Neutrophil (primary cell): ENCODE data around the gene DMD.

ENCODE experiments used
- H3K27ac ChIP-seq: fragments of 200-600 bp; sonication (generic); 2 replicates; pipeline ENCODE4 v1.5.1; 2016; ENCODE audit warnings: mild to moderate bottlenecking, moderate library complexity
- H3K27me3 ChIP-seq: fragments of 200-600 bp; sonication (generic); 2 replicates; pipeline ENCODE4 v1.6.0; 2016; ENCODE audit warnings: mild to moderate bottlenecking
- H3K36me3 ChIP-seq: fragments of 200-600 bp; sonication (generic); 2 replicates; pipeline ENCODE4 v1.5.1; 2017
- H3K4me1 ChIP-seq, 2 experiments: fragments of 200-600 bp in 1 of 2; sonication (generic) in 1 of 2; 1 replicate in 1 of 2; 2 replicates in 1 of 2; pipeline versions ENCODE4 v1.5.1 to v1.6.1; 2013 to 2016; ENCODE audit warnings: low read depth in 1 of 2, low read length in 1 of 2, mild to moderate bottlenecking in 1 of 2, moderate library complexity in 1 of 2; ENCODE audit not compliant: control insufficient read depth in 1 of 2, insufficient read depth in 1 of 2
- H3K4me3 ChIP-seq, 2 experiments: fragments of 200-600 bp in 1 of 2; sonication (generic) in 1 of 2; 1 replicate in 1 of 2; 2 replicates in 1 of 2; pipeline ENCODE4 v1.5.1; 2013 to 2016; ENCODE audit warnings: low read depth in 1 of 2, low read length in 1 of 2, mild to moderate bottlenecking in 1 of 2, moderate library complexity in 1 of 2
- H3K9me3 ChIP-seq: fragments of 200-600 bp; sonication (generic); 2 replicates; pipeline ENCODE4 v1.5.1; 2016
- TF ChIP-seq, protein P1 (sequence below): fragments of 200-600 bp; sonication (generic); IDR thresholded peaks from 2 replicates; pipeline ENCODE4 v1.5.1; 2016; ENCODE audit warnings: antibody characterized with exemption

The DMD gene

GRCh38 chrX:31228909-31229308, 1982.4 kb downstream of the DMD start:
- TF ChIP-seq, protein P1, sequence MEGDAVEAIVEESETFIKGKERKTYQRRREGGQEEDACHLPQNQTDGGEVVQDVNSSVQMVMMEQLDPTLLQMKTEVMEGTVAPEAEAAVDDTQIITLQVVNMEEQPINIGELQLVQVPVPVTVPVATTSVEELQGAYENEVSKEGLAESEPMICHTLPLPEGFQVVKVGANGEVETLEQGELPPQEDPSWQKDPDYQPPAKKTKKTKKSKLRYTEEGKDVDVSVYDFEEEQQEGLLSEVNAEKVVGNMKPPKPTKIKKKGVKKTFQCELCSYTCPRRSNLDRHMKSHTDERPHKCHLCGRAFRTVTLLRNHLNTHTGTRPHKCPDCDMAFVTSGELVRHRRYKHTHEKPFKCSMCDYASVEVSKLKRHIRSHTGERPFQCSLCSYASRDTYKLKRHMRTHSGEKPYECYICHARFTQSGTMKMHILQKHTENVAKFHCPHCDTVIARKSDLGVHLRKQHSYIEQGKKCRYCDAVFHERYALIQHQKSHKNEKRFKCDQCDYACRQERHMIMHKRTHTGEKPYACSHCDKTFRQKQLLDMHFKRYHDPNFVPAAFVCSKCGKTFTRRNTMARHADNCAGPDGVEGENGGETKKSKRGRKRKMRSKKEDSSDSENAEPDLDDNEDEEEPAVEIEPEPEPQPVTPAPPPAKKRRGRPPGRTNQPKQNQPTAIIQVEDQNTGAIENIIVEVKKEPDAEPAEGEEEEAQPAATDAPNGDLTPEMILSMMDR = no peak
- H3K36me3 ChIP-seq = no peaks in the 10 kb centered on the region
- H3K4me1 ChIP-seq = no peaks in the 10 kb centered on the region
- H3K4me3 ChIP-seq = no peak overlapping the region
- no peaks in the 10 kb centered on the region for H3K9me3 ChIP-seq
- H3K27me3 ChIP-seq = no peaks in the 10 kb centered on the region
- H3K27ac ChIP-seq = peak overlapping the region; percentile 48

- TF ChIP-seq, protein P1 = no peak
- Histone ChIP-seq H3K9me3 (no peaks in the 10 kb centered on the region), H3K4me1 (no peaks in the 10 kb centered on the region), H3K36me3 (no peaks in the 10 kb centered on the region), H3K4me3 (no peak overlapping the region), H3K27ac (peak overlapping the region; percentile 48), H3K27me3 (no peaks in the 10 kb centered on the region)
Measured at GRCh38 chrX:31228415-31228832, 1982.9 kb downstream of the DMD start.

DNA sequence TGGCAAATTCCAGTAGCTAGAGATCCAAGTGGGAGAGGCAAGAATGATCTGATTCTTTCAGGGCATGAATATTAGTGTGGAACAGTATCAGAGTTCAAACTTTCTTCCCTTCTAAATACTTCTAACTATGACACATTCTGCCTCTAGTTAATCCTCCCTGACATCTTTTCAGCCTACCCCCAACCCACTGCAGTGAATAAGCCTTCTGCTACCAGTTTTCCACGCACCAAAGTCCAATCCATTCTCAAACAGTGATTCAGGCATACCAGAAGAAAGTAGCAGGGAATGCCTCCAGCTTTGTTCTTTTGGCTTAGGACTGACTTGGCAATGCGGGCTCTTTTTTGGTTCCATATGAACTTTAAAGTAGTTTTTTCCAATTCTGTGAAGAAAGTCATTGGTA, 1984.1 kb downstream of the DMD start:
- TF ChIP-seq, protein P1 = no peak
- no peaks in the 10 kb centered on the region for H3K27me3 ChIP-seq
- H3K27ac ChIP-seq = no peak overlapping the region
- H3K9me3 ChIP-seq = no peaks in the 10 kb centered on the region
- H3K4me3 ChIP-seq = no peak overlapping the region
- no peaks in the 10 kb centered on the region for H3K4me1 ChIP-seq
- H3K36me3 ChIP-seq = no peaks in the 10 kb centered on the region

DNA sequence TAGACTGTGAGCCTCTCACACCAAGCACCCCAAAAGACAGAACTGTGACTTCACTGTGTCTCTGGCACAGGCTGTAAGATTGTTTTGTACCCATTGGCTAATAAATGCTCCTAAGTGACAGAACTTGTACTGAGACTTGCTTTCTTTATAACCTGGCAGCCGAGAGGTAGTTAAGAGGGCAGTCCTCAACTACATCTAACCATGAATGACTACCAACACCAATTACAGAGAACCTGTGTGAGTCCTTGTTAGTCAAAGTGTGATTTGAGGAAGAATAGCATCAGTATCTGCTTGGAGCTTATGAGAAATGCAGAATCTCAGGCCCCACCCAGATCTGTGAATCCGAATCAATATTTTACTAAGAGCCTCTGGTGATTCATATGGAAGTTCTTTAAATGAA, 1985.5 kb downstream of the DMD start:
- no peaks in the 10 kb centered on the region for H3K4me1 ChIP-seq
- TF ChIP-seq, protein P1 = no peak
- H3K4me3 ChIP-seq = no peak overlapping the region
- H3K27ac ChIP-seq = no peak overlapping the region
- H3K9me3 ChIP-seq = no peaks in the 10 kb centered on the region
- H3K36me3 ChIP-seq = no peaks in the 10 kb centered on the region
- no peaks in the 10 kb centered on the region for H3K27me3 ChIP-seq

DNA sequence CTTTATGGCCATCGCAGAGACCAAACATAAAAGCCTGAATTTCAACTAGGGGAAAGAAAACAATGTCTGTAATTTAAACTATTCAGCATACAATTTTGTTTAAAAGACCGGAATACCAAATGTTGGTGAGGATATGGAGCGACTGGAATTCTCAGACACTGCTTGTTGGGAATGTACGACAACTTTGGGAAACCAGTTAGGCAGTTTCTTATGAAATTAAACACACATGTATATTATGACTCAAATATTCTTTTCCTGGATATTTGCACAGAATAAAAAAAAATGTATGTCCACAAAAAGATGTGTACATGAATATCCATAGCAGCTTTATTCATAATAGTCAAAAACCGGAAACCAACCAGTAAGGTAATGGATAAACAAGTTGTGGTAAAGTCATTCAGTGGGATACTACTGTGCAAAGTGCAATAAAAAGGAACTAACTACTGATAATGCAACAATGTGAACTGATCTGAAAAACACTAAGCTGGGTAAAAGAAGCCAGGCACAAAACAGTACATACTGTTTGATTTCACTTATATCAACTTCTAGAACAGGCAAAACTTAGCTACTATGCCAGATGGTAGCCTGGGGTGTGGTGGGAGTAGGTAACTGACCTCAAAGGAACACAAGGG, 1986.9 kb downstream of the DMD start:
- H3K4me3 ChIP-seq = no peak overlapping the region
- H3K27ac ChIP-seq = no peak overlapping the region

More for the DNA sequence above, 1986.9 kb downstream of the DMD start:
- TF ChIP-seq, protein P1 = no peak
- no peaks in the 10 kb centered on the region for H3K36me3 ChIP-seq
- H3K9me3 ChIP-seq = no peaks in the 10 kb centered on the region
- no peaks in the 10 kb centered on the region for H3K27me3 ChIP-seq
- H3K4me1 ChIP-seq = no peaks in the 10 kb centered on the region
